ENCODE data around the gene DGKI. TPM values are rescaled to one million over a fixed set of nuclear protein-coding genes. Genes with fewer than 3 reads are reported as not detected.

The DGKI gene
- total and polyA plus RNA-seq, 2 of the 4 experiments (the other 2 are of a cell fraction): 3.9 to 15.8 TPM

DNA sequence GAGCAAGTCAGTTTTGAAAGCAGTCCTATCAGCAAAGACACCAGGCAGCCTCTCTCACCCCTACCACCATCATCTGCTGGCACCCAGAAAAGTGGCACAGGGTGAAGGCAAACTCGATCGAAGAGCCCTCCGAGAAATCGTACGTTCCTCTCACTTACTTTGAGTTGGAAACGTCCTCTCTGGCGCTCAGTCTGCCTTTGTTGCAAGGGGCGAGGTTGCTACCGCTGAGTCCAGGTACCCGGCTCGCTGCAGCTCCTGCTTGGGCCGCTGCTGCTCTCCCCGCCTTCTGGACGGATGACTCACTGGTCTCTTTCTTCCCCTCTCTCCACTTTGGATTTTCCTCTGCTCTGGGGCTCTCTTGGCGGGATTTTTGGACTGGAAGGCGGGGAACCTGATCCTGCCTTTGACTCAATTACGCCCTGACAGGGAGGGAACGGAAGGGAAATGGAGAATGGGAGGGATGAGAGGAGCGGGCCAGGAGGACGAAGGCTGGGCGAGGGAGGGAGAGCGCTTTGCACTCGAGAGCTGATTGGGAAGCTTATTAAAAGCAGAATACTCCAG, 503.4 kb downstream of the DGKI start, which contains the start of gene PTN (continued):
- TF ChIP-seq, protein P1, sequence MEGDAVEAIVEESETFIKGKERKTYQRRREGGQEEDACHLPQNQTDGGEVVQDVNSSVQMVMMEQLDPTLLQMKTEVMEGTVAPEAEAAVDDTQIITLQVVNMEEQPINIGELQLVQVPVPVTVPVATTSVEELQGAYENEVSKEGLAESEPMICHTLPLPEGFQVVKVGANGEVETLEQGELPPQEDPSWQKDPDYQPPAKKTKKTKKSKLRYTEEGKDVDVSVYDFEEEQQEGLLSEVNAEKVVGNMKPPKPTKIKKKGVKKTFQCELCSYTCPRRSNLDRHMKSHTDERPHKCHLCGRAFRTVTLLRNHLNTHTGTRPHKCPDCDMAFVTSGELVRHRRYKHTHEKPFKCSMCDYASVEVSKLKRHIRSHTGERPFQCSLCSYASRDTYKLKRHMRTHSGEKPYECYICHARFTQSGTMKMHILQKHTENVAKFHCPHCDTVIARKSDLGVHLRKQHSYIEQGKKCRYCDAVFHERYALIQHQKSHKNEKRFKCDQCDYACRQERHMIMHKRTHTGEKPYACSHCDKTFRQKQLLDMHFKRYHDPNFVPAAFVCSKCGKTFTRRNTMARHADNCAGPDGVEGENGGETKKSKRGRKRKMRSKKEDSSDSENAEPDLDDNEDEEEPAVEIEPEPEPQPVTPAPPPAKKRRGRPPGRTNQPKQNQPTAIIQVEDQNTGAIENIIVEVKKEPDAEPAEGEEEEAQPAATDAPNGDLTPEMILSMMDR (conservative IDR thresholded peaks at IDR 0.05; ENCODE audit: low read depth, low read length): no peak
- no peak; the same call in 1 of the 2 replicates for TF ChIP-seq RAD21 (IDR thresholded peaks at IDR 0.05; ENCODE audit: low read length)

DNA sequence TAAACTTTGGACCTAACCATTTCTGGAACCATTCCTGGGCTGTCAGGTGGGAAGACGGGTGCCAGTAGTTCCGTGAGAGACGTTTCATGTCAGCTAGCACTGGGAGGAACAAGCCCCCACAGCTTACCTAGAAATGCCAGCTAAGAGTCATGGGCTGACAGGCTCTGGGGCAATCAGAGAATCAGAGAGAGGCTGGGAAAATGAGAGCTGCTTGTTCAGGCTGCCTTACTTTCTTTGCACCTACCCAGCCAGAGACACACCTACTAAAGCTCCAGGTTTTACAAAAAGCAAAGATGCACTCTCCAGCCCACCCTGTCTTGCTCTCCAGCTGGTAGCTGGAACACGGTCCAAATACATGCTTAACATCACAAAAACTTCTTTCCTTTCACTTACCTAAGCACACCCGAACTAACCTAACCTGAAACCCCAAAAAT, 503.9 kb downstream of the DGKI start:
- Histone ChIP-seq H3K36me3 (ENCODE audit: control insufficient read depth, insufficient read depth, low read length) (0 out of 2 replicates have a peak, but pooled peaks cover 4% of the 10 kb centered on the region), H3K23ac (ENCODE audit: low read depth, low read length) (peak overlapping the region; percentile 71), H3K9me1 (ENCODE audit: insufficient read depth, low read length) (no peaks in the 10 kb centered on the region), H2AFZ (replicated peaks; ENCODE audit: low read length, poor library complexity) (peak overlapping the region; percentile 88), H2AK9ac (replicated peaks; ENCODE audit: low read depth, low read length, poor library complexity) (peak overlapping the region; percentile 56), H4K20me1 (ENCODE audit: insufficient read depth, low read length) (no peaks in the 10 kb centered on the region), H3K56ac (ENCODE audit: extremely low read depth, insufficient read depth, low read length) (peak overlapping the region; percentile 85), H3K4ac (ENCODE audit: low read depth, low read length) (peak overlapping the region; percentile 76), H4K8ac (ENCODE audit: low read depth in 2 of 2, low read length in 2 of 2) (peak overlapping the region; percentile 17 to 48; a peak in 3 of 4 replicates), H3K18ac (ENCODE audit: low read depth, low read length) (peak overlapping the region; percentile 55; the same call in 1 of the 2 replicates), H2AK5ac (ENCODE audit: low read depth, low read length) (peak overlapping the region; percentile 66; the same call in 1 of the 2 replicates), H3K14ac (replicated peaks; ENCODE audit: low read depth, low read length) (peak overlapping the region; percentile 25), H2BK5ac (ENCODE audit: low read depth, low read length, poor library complexity, severe bottlenecking) (peak overlapping the region; percentile 30), H3K4me1 (ENCODE audit: control insufficient read depth, insufficient read depth, low read length) (no peaks in the 10 kb centered on the region; the same call in 1 of the 2 replicates), H2BK20ac (ENCODE audit: low read depth, low read length) (peak overlapping the region; percentile 14), H4K5ac (ENCODE audit: low read depth, low read length) (0 out of 2 replicates have a peak overlapping the region, but pooled peaks have one; percentile 0), H3K27me3 (ENCODE audit: control insufficient read depth, insufficient read depth, low read length) (no peaks in the 10 kb centered on the region), H2BK120ac (ENCODE audit: low read depth, low read length) (peak overlapping the region; percentile 70), H3K27ac (ENCODE audit: insufficient read depth, low read length) (peak overlapping the region; percentile 63), H3K9me3 (ENCODE audit: control insufficient read depth, insufficient read depth, low read length) (no peaks in the 10 kb centered on the region), H3K4me2 (ENCODE audit: low read depth, low read length) (peak overlapping the region; percentile 93), H3K79me1 (ENCODE audit: low read depth in 1 of 2, low read length in 2 of 2) (peaks cover 5 to 31% of the 10 kb centered on the region in 2 experiments), H4K91ac (ENCODE audit: insufficient read depth, low read depth, low read length) (peak overlapping the region; percentile 61), H3K9ac (ENCODE audit: low read depth, low read length) (peak overlapping the region; percentile 76), H2BK15ac (ENCODE audit: low read depth, low read length) (peak overlapping the region; percentile 4; the same call in 1 of the 3 replicates), H3K4me3 (ENCODE audit: insufficient read depth, low read depth, low read length) (peak overlapping the region; percentile 79)
- dilution Hi-C loops (cut with HindIII; ENCODE audit: low sequenced_read_pairs, unreplicated experiment) (no loop called here), intact Hi-C loops (cut with micrococcal nuclease) (loop anchor here (5.0 to 10.0 kb wide), 3 partner anchors 249 to 466 kb away; no protein-coding TSS in a partner anchor), in situ Hi-C loops (cut with MboI; ENCODE audit: low sequenced_read_pairs) (no loop called here)
- whole genome bisulfite sequencing, 2 experiments (ENCODE audit: extremely low coverage in 2 of 2, insufficient read length in 1 of 2): 0% methylated on average over 1 of the region's 5 CpGs; no CpG with 5 or more reads in 1 of the 2 experiments
- BruUV-seq (replicated peaks): no TSS peak
- ATAC-seq (ENCODE audit: low read depth) (peak; percentile 35), DNase-seq (peak; percentile 12)
- POLR2A ChIA-PET (ENCODE audit: unreplicated experiment): no interaction called here
- CTCF ChIA-PET: interaction anchor here (1.1 kb wide), 1 partner anchor 33 kb away, joined by 3 read pairs; no protein-coding TSS in a partner anchor
- TF ChIP-seq RCOR1 (IDR thresholded peaks at IDR 0.05; ENCODE audit: insufficient replicate concordance, low read length) (no peak), RAD21 (IDR thresholded peaks at IDR 0.05; ENCODE audit: low read length) (no peak), POLR2A (IDR thresholded peaks at IDR 0.05; ENCODE audit: low read depth, low read length) (no peak), MXI1 (IDR thresholded peaks at IDR 0.05; ENCODE audit: borderline replicate concordance, low read depth, low read length) (no peak), CEBPB (IDR thresholded peaks at IDR 0.05; ENCODE audit: low read depth, low read length) (no peak), CHD1 (IDR thresholded peaks at IDR 0.05; ENCODE audit: low read depth, low read length) (no peak), NFE2L2 (IDR thresholded peaks at IDR 0.05; ENCODE audit: low read depth, low read length) (no peak), FOS (IDR thresholded peaks at IDR 0.05; ENCODE audit: low read depth, low read length) (no peak), BHLHE40 (IDR thresholded peaks at IDR 0.05; ENCODE audit: low read depth, low read length) (no peak), MAZ (IDR thresholded peaks at IDR 0.05; ENCODE audit: borderline replicate concordance, low read depth, low read length) (no peak), MAFK (IDR thresholded peaks at IDR 0.05; ENCODE audit: low read depth, low read length) (no peak)
- TF ChIP-seq, protein P1 (conservative IDR thresholded peaks at IDR 0.05; ENCODE audit: low read depth, low read length): no peak
